DND-41 (cell line): Measurements from ENCODE around the gene CPNE4.

Source experiments
- ATAC-seq: fragments of 200-7000 bp; cut with Tn5 transposase; 3 replicates; pipeline ENCODE4 v1.9.1; 2021; ENCODE audit warnings: low read depth; ENCODE audit not compliant: insufficient read depth
- DNase-seq: peaks from one replicate; pipeline ENCODE4 v3.0.0-alpha.2; 2020
- H2AFZ ChIP-seq: 2 replicates; pipeline ENCODE4 v1.6.0; 2012; ENCODE audit warnings: low read depth, low read length
- H3K27ac ChIP-seq: 2 replicates; pipeline ENCODE4 v1.5.1; 2012; ENCODE audit warnings: low read length, inconsistent platforms
- H3K27me3 ChIP-seq: fragments of 200-600 bp; sonication (generic); 2 replicates; pipeline ENCODE4 v1.6.0; 2012; ENCODE audit warnings: low read length, mild to moderate bottlenecking, inconsistent platforms; ENCODE audit not compliant: insufficient read depth, poor library complexity
- H3K36me3 ChIP-seq: 2 replicates; pipeline ENCODE4 v1.5.1; 2012; ENCODE audit warnings: low read length, inconsistent platforms; ENCODE audit not compliant: insufficient read depth
- H3K4me1 ChIP-seq: 2 replicates; pipeline ENCODE4 v1.5.1; 2012; ENCODE audit warnings: mild to moderate bottlenecking, low read length; ENCODE audit not compliant: insufficient read depth
- H3K4me2 ChIP-seq: 2 replicates; pipeline ENCODE4 v1.6.0; 2012; ENCODE audit warnings: mild to moderate bottlenecking, moderate library complexity, low read length, inconsistent platforms; ENCODE audit not compliant: insufficient read depth
- H3K4me3 ChIP-seq, 2 experiments: fragments of 200-600 bp in 1 of 2; shearing (Covaris generic) in 1 of 2; 2 replicates each; pipeline ENCODE4 v1.5.1; 2012 to 2016; ENCODE audit warnings: inconsistent platforms in 2 of 2, low read length in 2 of 2, mild to moderate bottlenecking in 2 of 2, low read depth in 1 of 2, moderate library complexity in 1 of 2
- H3K79me2 ChIP-seq: 2 replicates; pipeline ENCODE4 v1.6.0; 2012; ENCODE audit warnings: low read length, inconsistent platforms; ENCODE audit not compliant: insufficient read depth
- H3K9ac ChIP-seq: 2 replicates; pipeline ENCODE4 v1.6.0; 2012; ENCODE audit warnings: low read depth, mild to moderate bottlenecking, inconsistent platforms, low read length, moderate library complexity
- H3K9me3 ChIP-seq: 2 replicates; pipeline ENCODE4 v1.5.1; 2012; ENCODE audit warnings: low read length, moderate library complexity, mild to moderate bottlenecking, inconsistent platforms; ENCODE audit not compliant: insufficient read depth, severe bottlenecking
- H4K20me1 ChIP-seq: 2 replicates; pipeline ENCODE4 v1.6.0; 2012; ENCODE audit warnings: low read length; ENCODE audit not compliant: insufficient read depth
- EZH2 ChIP-seq: IDR thresholded peaks from 3 replicates; pipeline ENCODE4 v1.6.1; 2012; ENCODE audit warnings: borderline replicate concordance, low read depth, mild to moderate bottlenecking, moderate library complexity, low read length, inconsistent platforms; ENCODE audit not compliant: severe bottlenecking
- TF ChIP-seq, protein P1 (sequence below): IDR thresholded peaks from 2 replicates; pipeline ENCODE4 v1.5.1; 2012; ENCODE audit warnings: borderline replicate concordance, low read length, moderate library complexity, mild to moderate bottlenecking; ENCODE audit not compliant: poor library complexity, severe bottlenecking; ENCODE audit errors: extremely low read depth

Gene CPNE4

GRCh38 chr3:131530388-131530787 is 504.4 kb downstream of the CPNE4 start:
- Histone ChIP-seq H4K20me1 (no peaks in the 10 kb centered on the region), H3K9me3 (no peaks in the 10 kb centered on the region), H3K4me3 (no peak overlapping the region), H3K4me1 (no peaks in the 10 kb centered on the region), H3K9ac (no peak overlapping the region), H3K27me3 (peaks cover 9% of the 10 kb centered on the region), H3K36me3 (no peaks in the 10 kb centered on the region), H3K79me2 (no peaks in the 10 kb centered on the region), H3K4me2 (no peak overlapping the region), H2AFZ (no peak overlapping the region), H3K27ac (no peak overlapping the region)
- DNase-seq (no peak), ATAC-seq (no peak)
- TF ChIP-seq, protein P1, sequence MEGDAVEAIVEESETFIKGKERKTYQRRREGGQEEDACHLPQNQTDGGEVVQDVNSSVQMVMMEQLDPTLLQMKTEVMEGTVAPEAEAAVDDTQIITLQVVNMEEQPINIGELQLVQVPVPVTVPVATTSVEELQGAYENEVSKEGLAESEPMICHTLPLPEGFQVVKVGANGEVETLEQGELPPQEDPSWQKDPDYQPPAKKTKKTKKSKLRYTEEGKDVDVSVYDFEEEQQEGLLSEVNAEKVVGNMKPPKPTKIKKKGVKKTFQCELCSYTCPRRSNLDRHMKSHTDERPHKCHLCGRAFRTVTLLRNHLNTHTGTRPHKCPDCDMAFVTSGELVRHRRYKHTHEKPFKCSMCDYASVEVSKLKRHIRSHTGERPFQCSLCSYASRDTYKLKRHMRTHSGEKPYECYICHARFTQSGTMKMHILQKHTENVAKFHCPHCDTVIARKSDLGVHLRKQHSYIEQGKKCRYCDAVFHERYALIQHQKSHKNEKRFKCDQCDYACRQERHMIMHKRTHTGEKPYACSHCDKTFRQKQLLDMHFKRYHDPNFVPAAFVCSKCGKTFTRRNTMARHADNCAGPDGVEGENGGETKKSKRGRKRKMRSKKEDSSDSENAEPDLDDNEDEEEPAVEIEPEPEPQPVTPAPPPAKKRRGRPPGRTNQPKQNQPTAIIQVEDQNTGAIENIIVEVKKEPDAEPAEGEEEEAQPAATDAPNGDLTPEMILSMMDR = no peak
- TF ChIP-seq EZH2 = no peak

DNA sequence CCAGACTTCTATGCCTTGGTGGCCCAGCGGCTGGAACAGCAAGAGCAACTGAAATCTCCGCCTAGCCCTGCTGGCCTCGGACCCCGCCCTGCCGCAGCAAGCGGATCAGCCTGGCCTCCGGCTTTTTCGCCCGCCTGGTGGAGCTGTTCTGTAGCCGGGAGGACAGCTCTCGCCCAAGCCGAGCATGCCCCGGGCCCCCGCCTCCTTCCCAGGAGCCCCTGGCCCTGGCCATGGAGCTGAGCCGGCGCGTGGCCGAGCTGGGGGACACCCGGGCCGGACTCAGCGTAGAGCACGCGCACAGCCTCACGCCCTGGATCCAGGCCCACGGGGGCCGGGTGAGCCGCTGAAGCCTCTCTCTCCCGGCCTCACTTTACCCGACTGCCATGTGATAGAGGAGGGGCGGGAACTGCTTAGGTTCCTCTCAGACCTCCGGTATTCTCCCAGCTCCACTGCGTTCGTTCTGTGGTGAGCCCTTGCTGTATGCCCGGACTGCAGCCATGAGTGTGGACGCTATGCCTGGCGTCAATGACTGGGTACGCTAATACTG is 507.9 kb downstream of the CPNE4 start:
- DNase-seq (no peak), ATAC-seq (no peak)
- Histone ChIP-seq H3K36me3 (no peaks in the 10 kb centered on the region), H3K9ac (no peak overlapping the region), H2AFZ (no peak overlapping the region), H3K9me3 (no peaks in the 10 kb centered on the region), H3K4me2 (no peak overlapping the region), H4K20me1 (no peaks in the 10 kb centered on the region), H3K27me3 (peaks cover 7% of the 10 kb centered on the region), H3K27ac (no peak overlapping the region), H3K79me2 (no peaks in the 10 kb centered on the region), H3K4me1 (no peaks in the 10 kb centered on the region), H3K4me3 (no peak overlapping the region)
- no peak for TF ChIP-seq EZH2
- TF ChIP-seq, protein P1 = no peak

DNA sequence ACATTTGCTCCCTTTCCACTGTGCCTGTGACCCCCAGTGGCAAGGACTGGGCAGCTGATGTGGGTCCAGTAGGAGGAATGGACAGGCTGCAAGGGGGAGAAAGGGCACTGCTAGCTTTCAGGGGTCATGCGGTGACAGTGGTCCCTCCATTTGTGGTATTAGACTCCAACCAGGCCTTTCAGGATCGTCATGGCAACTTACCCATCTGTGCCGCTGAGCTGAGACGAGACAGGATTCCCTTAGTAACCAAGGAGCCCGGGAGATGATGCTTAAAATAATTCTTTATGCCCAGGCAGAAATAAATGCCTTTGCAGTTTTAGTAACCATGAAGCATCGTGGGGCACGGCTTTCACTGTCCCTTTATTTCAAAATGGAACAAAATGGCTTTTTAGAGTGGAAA is 516.1 kb downstream of the CPNE4 start:
- H3K36me3 ChIP-seq = no peaks in the 10 kb centered on the region
- H3K4me2 ChIP-seq = no peak overlapping the region
- no peaks in the 10 kb centered on the region for H3K79me2 ChIP-seq
- H3K27me3 ChIP-seq = peaks cover 6% of the 10 kb centered on the region
- no peak overlapping the region for H3K9ac ChIP-seq
- H4K20me1 ChIP-seq = no peaks in the 10 kb centered on the region
- ATAC-seq (no peak), DNase-seq (no peak)
- H2AFZ ChIP-seq = no peak overlapping the region
- no peak overlapping the region for H3K27ac ChIP-seq
- H3K4me1 ChIP-seq = no peaks in the 10 kb centered on the region
- no peak overlapping the region for H3K4me3 ChIP-seq
- H3K9me3 ChIP-seq = no peaks in the 10 kb centered on the region
- TF ChIP-seq, protein P1 = no peak
- TF ChIP-seq EZH2 = no peak

- Histone ChIP-seq H3K9ac (no peak overlapping the region), H3K9me3 (no peaks in the 10 kb centered on the region), H3K27ac (no peak overlapping the region), H3K79me2 (peaks cover 29% of the 10 kb centered on the region), H3K4me2 (no peak overlapping the region), H3K4me3 (no peak overlapping the region), H3K27me3 (no peaks in the 10 kb centered on the region), H4K20me1 (no peaks in the 10 kb centered on the region), H3K4me1 (peaks cover 31% of the 10 kb centered on the region), H3K36me3 (peaks cover 14% of the 10 kb centered on the region), H2AFZ (no peak overlapping the region)
- no peak for DNase-seq
- no peak for ATAC-seq
- TF ChIP-seq, protein P1 = no peak
- no peak for TF ChIP-seq EZH2
These were observed 529.4 kb downstream of the CPNE4 start for GRCh38 chr3:131505421-131505820.
